RWPE2 (cell line): ENCODE data around the gene SH3TC2.
A peak's percentile ranks its signal among the peaks of the same experiment; 100 is the strongest.

Experiments used
- ATAC-seq: fragments of 200-7000 bp; cut with Tn5 transposase; 3 replicates; pipeline ENCODE4 v1.9.1; 2021; ENCODE audit warnings: low read depth
- DNase-seq: peaks from one replicate; pipeline ENCODE4 v3.0.0-alpha.2; 2020; ENCODE audit warnings: low spot score
- H3K27ac ChIP-seq: fragments of 450-650 bp; 2 replicates; pipeline ENCODE4 v1.5.1; 2017; ENCODE audit warnings: mild to moderate bottlenecking; ENCODE audit not compliant: poor library complexity, severe bottlenecking
- H3K27me3 ChIP-seq: fragments of 250-450 bp; sonication (Bioruptor Pico); 2 replicates; pipeline ENCODE4 v1.5.1; 2021; ENCODE audit warnings: mild to moderate bottlenecking, moderate library complexity; ENCODE audit not compliant: insufficient read depth, poor library complexity, severe bottlenecking
- H3K36me3 ChIP-seq: fragments of 250-450 bp; sonication (Bioruptor Pico); 2 replicates; pipeline ENCODE4 v1.5.1; 2020; ENCODE audit warnings: low read depth, mild to moderate bottlenecking, moderate library complexity
- H3K4me1 ChIP-seq: fragments of 250-450 bp; sonication (Bioruptor Pico); 2 replicates; pipeline ENCODE4 v1.5.1; 2021; ENCODE audit warnings: mild to moderate bottlenecking, moderate library complexity; ENCODE audit not compliant: insufficient read depth, poor library complexity, severe bottlenecking
- H3K4me3 ChIP-seq: fragments of 250-450 bp; sonication (Bioruptor Pico); 2 replicates; pipeline ENCODE4 v1.5.1; 2021; ENCODE audit warnings: mild to moderate bottlenecking, moderate library complexity; ENCODE audit not compliant: severe bottlenecking
- H3K9me3 ChIP-seq: fragments of 250-450 bp; sonication (Bioruptor Pico); 2 replicates; pipeline ENCODE4 v1.5.1; 2021; ENCODE audit warnings: mild to moderate bottlenecking, moderate library complexity; ENCODE audit not compliant: severe bottlenecking
- CTCF ChIP-seq: fragments of 450-650 bp; IDR thresholded peaks from one replicate; pipeline ENCODE4 v1.5.1; 2017; ENCODE audit warnings: mild to moderate bottlenecking, moderate library complexity; ENCODE audit not compliant: poor library complexity, severe bottlenecking

SH3TC2 gene

GRCh38 chr5:149063017-149063687 is at the start of gene SH3TC2:
TSS of gene SH3TC2 (minus strand) at chr5:149063062. CDS start at chr5:149063022, 40 bp downstream.
- peak within 1 kb of the TSS; percentile 99 for H3K27ac ChIP-seq
- no peak within 1 kb of the TSS for H3K4me3 ChIP-seq
- TF ChIP-seq CTCF = no peak
- no peaks in the 10 kb centered on the region for H3K9me3 ChIP-seq
- DNase-seq (peak; percentile 83), ATAC-seq (peak; percentile 82)
- no peaks in the 10 kb centered on the region for H3K27me3 ChIP-seq
- no peaks in the 10 kb centered on the region for H3K36me3 ChIP-seq
- peaks cover 43% of the 10 kb centered on the region for H3K4me1 ChIP-seq

DNA sequence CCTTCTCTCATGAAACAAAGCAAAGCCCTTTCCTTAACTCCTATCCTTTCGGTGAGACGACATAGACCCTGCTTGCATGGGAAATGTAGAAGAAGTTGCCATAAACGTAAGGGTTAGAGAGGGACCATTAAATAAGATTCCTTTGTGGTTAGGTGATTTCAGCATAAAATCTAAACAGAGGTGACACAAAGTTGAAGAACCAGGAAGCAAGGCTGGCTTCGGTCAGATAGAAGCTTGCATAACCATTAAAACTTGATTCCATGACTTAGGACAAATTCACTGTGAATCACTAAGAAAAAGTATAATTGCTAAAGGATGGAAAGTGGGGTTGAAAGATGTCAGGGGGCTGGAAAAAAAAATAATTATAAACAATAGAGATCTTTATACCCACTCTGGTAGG is 47.5 kb upstream of the SH3TC2 start:
- no peaks in the 10 kb centered on the region for H3K9me3 ChIP-seq
- no peaks in the 10 kb centered on the region for H3K27me3 ChIP-seq
- ATAC-seq (no peak), DNase-seq (no peak)
- H3K4me3 ChIP-seq = no peak overlapping the region
- H3K27ac ChIP-seq = no peak overlapping the region
- no peaks in the 10 kb centered on the region for H3K36me3 ChIP-seq
- peaks cover 18% of the 10 kb centered on the region for H3K4me1 ChIP-seq
- TF ChIP-seq CTCF = no peak

GRCh38 chr5:149108651-149109280 is 45.9 kb upstream of the SH3TC2 start:
- Histone ChIP-seq H3K27me3 (no peaks in the 10 kb centered on the region), H3K36me3 (no peaks in the 10 kb centered on the region), H3K9me3 (no peaks in the 10 kb centered on the region), H3K4me3 (no peak overlapping the region), H3K4me1 (peaks cover 9% of the 10 kb centered on the region), H3K27ac (no peak overlapping the region)
- TF ChIP-seq CTCF = no peak
- DNase-seq = no peak
- no peak for ATAC-seq

DNA sequence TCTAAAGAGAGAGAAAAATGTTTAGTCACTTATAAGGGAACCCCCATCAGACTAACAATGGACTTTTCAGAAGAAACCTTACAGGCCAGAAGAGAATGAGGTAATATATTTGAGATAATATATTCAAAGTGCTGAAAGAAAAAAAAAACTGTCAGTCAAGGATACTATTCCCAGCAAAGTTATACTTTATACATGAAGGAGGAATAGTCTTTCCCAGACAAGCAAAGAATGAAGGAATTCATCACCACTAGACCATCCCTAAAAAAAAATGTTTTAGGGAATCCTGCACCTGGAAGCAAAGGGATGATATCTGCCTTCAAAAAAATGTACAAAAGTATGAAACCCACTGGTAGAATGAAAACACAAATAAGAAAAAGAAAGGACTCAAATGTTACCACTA is 37.5 kb upstream of the SH3TC2 start:
- Histone ChIP-seq H3K9me3 (peaks cover 16% of the 10 kb centered on the region), H3K4me1 (no peaks in the 10 kb centered on the region), H3K27me3 (no peaks in the 10 kb centered on the region), H3K4me3 (no peak overlapping the region), H3K27ac (no peak overlapping the region), H3K36me3 (no peaks in the 10 kb centered on the region)
- no peak for TF ChIP-seq CTCF
- DNase-seq (no peak), ATAC-seq (no peak)

DNA sequence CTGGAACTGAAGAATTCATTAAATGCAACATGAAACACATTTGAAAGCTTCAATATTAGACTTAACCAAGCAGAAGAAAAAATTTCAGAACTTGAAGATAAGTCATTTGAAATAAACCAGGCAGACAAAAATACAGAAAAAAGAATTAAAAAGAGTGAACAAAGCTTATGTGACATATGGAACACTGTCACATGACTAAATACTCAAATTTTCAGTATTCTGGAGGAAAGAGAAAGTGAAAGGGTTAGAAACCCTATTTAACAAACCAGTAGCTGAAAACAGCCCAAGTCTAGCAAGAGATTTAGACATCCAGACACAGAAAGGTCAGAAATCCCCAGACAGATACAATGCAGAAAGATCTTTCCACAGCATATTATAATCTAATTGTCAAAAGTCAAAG is 37.1 kb upstream of the SH3TC2 start:
- Histone ChIP-seq H3K27me3 (no peaks in the 10 kb centered on the region), H3K4me1 (no peaks in the 10 kb centered on the region), H3K27ac (no peak overlapping the region), H3K9me3 (peaks cover 17% of the 10 kb centered on the region), H3K36me3 (no peaks in the 10 kb centered on the region), H3K4me3 (no peak overlapping the region)
- ATAC-seq (no peak), DNase-seq (no peak)
- TF ChIP-seq CTCF = no peak
